HG02943 (cell line): ENCODE measurements around the gene RXRA.

ENCODE experiments used
- ATAC-seq: cut with Tn5 transposase; IDR thresholded peaks from one replicate; pipeline ENCODE4 v1.9.1; 2021; ENCODE audit warnings: mild to moderate bottlenecking, low read depth, moderate library complexity; ENCODE audit not compliant: unreplicated experiment

The RXRA gene

DNA sequence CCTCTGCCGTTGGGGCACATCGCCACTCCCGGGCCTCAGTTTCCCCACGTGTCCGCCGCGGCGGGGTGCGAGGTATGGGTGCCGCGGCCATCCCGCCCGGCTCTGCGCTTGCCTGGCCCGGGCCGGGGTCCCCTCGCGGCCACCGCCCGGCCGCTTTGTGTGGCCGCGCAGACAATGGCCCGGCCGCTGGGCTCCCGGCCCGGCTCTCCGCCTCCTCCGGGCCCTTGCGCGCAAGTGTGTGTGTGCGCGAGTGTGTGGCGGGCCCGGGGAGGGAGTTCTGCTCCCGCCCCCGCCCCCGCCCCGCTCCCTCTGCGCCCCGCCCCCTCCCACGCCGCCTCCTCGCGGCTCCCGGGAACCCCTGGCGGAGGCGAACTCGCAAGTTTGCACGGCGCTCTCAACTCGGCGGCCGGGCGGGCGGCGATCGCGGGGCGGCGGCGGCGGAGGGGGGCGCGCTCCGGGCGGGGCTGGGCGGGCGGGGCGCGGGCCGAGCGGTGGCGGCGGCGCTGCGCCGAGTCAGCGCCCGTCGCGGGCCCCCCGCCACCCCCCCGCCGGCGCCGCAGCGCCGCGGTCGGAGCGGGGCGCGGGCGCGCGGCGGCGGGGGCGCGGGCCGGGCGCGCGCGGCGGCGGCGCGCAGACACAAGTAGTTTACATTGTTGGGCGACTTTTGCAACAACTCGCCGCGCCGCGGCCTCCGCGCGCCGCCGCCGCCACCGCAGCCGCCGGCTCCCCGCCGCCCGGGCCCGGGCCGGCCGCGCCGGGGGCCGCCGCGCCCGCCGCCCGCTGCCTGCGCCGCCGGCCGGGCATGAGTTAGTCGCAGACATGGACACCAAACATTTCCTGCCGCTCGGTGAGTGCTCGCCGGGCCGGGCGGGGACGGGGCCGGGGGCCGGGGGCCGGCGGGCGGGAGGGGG, at the start of gene RXRA:
RXRA (plus strand) TSS at position 643 of the 911 bp plus-strand sequence; CDS start at position 820, 177 bp downstream.
- no peak for ATAC-seq

DNA sequence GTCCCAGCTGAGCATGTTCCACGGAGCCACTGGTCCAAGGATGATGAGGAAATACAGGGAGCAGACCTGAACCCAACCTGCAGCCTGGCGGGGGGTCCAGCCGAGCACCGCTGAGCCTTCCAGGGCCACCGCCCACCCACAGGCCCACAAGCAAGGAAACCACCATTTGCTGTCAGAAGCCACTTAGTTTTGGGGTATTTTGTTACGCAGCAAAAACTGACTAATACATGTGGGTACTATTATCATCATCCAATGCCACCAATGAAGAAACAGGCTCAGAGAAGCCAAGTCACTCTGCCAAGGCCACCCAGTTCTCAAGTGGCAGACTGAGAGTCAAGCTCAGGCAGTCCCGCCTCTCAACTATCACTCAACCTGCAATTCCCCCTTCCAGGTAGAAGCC, 48.0 kb upstream of the RXRA start:
- no peak for ATAC-seq

GRCh38 chr9:134278974-134279640, 47.1 kb upstream of the RXRA start:
- ATAC-seq: no peak

DNA sequence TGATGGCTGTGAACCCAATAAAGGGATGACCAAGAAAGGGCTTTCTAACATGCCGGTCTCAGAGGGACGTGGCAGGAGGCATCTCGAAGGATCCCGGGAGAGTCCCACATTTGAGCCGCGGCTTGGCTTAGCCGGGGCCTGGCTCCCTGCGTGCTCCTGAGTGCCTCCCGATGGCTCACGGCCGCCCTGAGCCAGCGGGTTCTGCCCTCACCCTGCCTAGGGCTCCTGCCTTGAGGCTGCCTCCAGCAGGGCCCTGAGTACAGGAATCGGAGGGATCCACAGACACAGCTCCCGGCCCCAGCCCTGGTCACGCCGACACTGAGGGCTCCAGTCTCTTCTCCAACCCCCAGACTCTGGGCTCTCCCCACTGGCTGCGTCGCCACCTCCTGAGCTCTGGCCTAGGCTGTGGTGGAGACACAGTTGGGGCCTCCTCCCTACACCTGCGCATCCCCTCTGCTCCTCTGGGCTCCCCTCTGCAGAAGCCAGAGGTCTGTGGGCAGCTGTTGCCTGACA, 44.1 kb upstream of the RXRA start:
- no peak for ATAC-seq

DNA sequence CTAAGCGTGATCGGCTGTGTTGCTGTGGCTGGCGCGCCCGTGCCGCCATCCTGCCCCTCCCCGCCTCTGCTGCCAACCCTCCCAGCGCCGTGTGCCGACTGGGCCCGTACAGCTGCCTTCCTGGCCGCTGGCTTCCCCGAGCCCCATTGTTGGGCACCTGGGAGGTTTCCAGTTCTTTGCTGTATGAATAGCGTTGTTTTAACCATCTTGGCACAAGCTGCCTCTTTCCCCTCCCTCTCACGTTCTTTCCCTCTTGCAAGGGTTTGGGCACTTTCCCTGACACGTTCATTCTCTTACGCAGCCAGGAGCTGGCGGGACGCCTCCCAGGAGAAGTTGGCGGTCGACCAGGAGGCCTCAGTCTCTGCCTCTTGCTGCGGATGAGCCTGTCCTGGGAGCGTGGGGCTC, 43.1 kb upstream of the RXRA start:
- no peak for ATAC-seq

DNA sequence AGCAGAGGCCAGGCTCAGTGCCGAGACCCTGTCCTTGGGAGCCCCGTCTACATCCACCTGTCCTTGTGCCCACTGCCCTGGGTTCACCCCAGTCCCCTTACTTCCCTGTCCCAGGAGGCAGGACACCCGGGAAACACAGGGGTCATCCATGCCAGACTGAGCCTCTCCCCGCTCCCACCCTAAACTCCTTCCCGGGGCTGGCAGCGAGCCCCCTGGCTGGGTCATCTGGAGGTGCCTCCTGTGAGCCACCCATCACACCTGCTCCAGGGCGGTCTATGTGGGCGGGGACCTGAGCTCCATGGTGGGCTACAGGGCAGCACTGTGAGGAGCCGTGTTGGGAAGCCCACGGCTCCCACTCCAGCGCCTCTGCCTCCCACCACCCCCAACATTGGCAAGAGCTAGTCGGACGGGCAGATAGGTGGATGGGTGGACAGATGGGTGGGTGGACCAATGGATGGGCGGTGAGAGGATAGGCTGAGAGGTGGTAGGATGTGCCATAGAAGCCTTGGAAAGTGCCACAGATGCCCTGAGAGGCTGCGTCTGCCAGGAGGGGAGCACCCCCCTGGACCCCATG, 42.5 kb upstream of the RXRA start:
- ATAC-seq: no peak

DNA sequence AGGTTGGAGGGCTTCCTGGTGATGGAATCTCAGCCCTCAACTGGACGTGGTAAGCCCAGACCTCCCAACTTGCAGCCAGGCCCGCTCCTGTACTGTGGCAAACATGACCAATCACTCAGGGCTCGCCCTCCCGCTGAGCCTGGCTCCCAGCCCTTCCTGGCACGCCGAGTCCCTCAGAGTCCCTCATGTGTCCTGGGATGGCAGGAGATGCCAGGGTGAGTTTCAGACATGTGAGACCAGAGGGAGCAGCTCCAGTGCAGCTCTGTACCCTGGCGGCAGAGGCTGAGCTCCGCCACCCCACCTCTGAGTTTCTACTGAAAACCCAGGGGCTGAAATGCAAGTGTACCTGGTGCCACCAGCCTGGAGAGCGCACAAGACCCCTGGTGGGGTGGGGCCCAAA, 42.0 kb upstream of the RXRA start:
- ATAC-seq: no peak

DNA sequence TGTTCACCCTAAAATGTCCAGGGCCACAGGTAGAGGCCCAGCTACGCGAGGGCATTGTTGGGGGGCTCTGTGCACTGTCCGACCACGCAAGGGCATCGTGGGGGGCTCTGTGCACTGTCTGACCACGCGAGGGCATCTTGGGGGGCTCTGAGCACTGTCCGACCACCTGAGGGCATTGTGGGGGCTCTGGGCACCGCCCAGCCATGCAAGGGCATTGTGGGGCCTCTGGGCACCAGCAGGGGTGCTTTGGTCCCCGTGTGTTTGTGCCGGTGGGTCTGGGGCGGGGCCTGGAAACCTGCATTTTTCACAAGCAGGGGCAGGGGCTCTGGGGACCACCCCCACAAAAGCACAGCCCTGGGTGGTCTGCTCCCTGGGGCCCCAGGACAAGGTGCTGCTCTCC, 41.5 kb upstream of the RXRA start:
- no peak for ATAC-seq

DNA sequence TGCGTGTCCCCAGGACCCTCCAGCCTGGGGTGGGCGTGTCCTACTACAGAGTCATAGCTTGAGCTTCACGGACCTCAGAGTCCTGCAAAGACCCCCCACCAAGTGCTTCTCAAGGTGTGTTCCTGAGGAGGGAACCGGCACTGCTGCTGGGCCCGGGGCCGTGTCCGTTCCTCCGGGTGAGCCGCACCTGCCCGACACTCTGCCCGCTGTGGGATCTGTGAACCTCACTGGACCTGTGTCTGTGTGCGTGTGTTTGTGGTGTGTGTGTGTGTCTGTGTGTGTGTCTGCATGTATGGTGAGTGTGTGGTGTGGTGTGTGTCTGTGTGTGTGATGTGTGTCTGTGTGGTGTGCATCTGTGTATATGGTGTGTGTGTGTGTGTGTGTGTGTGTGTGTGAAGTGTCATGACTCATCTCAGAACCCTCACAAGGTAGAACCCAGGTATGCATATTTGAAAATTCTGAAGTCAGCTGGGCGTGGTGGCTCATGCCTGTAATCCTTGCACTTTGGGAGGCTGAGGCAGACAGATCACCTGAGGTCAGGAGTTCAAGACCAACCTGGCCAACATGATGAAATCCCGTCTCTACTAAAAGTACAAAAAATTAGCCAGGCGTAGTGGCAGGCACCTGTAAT, 40.9 kb upstream of the RXRA start:
- ATAC-seq: no peak

DNA sequence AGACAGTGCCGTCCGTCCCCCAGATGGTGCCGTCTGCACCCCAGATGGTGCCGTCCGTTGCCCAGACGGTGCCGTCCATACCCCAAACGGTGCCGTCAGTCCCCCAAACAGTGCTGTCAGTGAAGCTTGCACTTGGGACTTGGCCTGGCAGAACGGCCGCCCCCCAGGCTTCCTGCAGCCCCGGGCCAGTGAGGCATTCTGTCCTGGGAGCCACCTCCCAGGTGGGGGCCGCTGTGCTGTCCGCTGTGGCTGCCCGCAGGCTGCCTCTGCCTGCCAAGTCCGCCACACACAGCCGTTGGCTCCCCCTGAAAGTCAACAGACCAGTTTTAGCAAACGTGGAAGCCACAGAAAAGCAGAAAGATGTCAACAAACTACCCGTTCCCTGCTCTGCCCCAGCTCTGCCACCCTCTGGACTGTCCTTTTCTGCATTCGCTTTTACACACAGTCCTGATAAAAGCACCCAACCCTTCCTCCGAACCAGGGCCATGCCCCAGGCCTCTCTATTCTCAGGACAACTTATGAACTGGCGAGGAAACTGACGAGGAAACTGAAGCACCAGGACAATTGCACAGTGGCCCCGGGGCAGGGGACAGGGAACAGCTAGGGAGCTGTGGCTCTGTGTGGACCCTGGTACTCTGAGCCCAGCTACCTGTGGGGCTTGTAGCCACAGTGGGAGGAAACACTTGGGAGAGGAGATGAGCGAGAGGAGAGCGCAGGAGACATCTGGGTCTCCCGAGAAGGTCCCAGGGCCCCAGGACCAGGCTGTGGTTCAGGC, 39.6 kb upstream of the RXRA start:
- no peak for ATAC-seq

- ATAC-seq: no peak
Measured at GRCh38 chr9:134287591-134288491, 38.4 kb upstream of the RXRA start.

- no peak for ATAC-seq
Measured at GRCh38 chr9:134288746-134289145, 37.5 kb upstream of the RXRA start.

- ATAC-seq: no peak
Measured at GRCh38 chr9:134289241-134289875, 36.9 kb upstream of the RXRA start.

DNA sequence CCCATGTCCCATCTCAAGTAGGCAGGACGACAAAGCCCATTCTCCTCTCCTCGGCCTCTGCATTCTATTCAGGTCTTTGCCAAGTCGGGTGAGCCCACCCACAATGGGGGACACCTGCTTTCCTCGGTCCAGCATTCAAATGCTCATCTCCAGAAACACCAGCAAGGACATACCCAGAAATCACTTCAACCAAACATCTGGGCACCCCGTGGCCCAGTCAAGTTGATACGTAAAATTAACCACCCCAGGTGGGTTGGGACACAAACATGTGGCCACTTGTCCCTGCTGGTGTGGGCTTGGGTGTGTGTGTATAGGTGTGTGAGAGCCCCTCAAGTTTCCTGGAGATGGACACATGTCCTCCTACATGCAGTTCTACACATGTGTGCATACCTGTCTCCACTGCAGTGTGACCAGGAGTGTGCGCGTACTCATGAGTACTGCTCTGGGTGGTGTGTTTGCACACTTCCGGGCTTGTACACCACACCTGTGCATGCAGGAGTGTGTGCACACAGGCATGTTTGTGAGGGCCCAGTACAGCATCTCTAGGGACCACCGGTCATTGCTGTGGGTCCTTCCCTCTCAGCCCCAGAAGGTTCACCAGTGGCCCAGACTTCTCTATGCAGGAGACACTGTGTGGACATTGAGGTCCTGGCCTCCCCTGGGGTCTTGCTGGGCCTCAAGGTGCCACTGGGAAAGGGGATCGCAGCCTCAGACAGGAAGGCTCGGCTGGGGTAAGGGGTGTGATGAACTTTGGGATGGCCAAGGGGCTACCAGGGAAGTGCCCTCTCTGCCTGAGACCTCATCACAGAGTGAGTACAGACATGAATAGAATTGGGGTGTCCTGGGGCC, 35.4 kb upstream of the RXRA start:
- no peak for ATAC-seq

- ATAC-seq: no peak
Measured at GRCh38 chr9:134291452-134291881, 34.8 kb upstream of the RXRA start.

- ATAC-seq: no peak
Measured at GRCh38 chr9:134291961-134292871, 34.0 kb upstream of the RXRA start.
